TTC549 (cell line): ENCODE measurements around the gene PPIF.

Experiments used
- FAIRE-seq: peaks from 2 replicates; lab custom pipeline; 2012; peaks lifted over from hg19 to GRCh38; lab: Jason Lieb, UNC

Gene PPIF

GRCh38 chr10:79375321-79376077 lies 28.2 kb downstream of the PPIF start:
- no peak for FAIRE-seq

- FAIRE-seq: no peak
Observed at GRCh38 chr10:79376078-79376628, 28.9 kb downstream of the PPIF start.

GRCh38 chr10:79376751-79377556 lies 29.7 kb downstream of the PPIF start:
- no peak for FAIRE-seq

- no peak for FAIRE-seq
Observed at GRCh38 chr10:79377557-79378382, 30.5 kb downstream of the PPIF start.

- FAIRE-seq: no peak
Observed at GRCh38 chr10:79378383-79378646, 31.0 kb downstream of the PPIF start.

GRCh38 chr10:79378647-79379511 lies 31.6 kb downstream of the PPIF start:
- FAIRE-seq: no peak

GRCh38 chr10:79379512-79380124 lies 32.3 kb downstream of the PPIF start:
- FAIRE-seq: no peak

- FAIRE-seq: no peak
Observed at GRCh38 chr10:79380125-79380945, 33.1 kb downstream of the PPIF start.

- FAIRE-seq: no peak
Observed at GRCh38 chr10:79380946-79381721, 33.9 kb downstream of the PPIF start.

- FAIRE-seq: no peak
Observed at GRCh38 chr10:79381804-79382221, 34.5 kb downstream of the PPIF start.

GRCh38 chr10:79382491-79382941 lies 35.2 kb downstream of the PPIF start:
- FAIRE-seq: no peak

GRCh38 chr10:79383974-79384606 lies 36.8 kb downstream of the PPIF start:
- FAIRE-seq: no peak

GRCh38 chr10:79384773-79385391 lies 37.6 kb downstream of the PPIF start:
- no peak for FAIRE-seq

GRCh38 chr10:79385392-79385795 lies 38.1 kb downstream of the PPIF start:
- no peak for FAIRE-seq

GRCh38 chr10:79385804-79386531 lies 38.7 kb downstream of the PPIF start:
- FAIRE-seq: no peak

GRCh38 chr10:79386637-79387465 lies 39.6 kb downstream of the PPIF start:
- no peak for FAIRE-seq

GRCh38 chr10:79387466-79387973 lies 40.3 kb downstream of the PPIF start:
- FAIRE-seq: no peak
